Iris pigment epithelial cell (primary cell): ENCODE data around the gene TBC1D9.
A peak's percentile ranks its signal among the peaks of the same experiment; 100 is the strongest.

Source experiments
- DNase-seq: peaks from one replicate; pipeline ENCODE4 v3.0.0-alpha.2; 2011; ENCODE audit warnings: low read depth

The TBC1D9 gene

GRCh38 chr4:140617499-140618248 is 138.5 kb downstream of the TBC1D9 start:
- DNase-seq = peak; percentile 37

- DNase-seq = no peak
Measured at GRCh38 chr4:140615451-140615850, 140.7 kb downstream of the TBC1D9 start.

- no peak for DNase-seq
Measured at GRCh38 chr4:140612357-140612756, 143.8 kb downstream of the TBC1D9 start.

GRCh38 chr4:140611854-140612253 is 144.3 kb downstream of the TBC1D9 start:
- DNase-seq = no peak

GRCh38 chr4:140609548-140610425 is 146.4 kb downstream of the TBC1D9 start:
- DNase-seq = peak; percentile 50

GRCh38 chr4:140607852-140608251 is 148.3 kb downstream of the TBC1D9 start:
- DNase-seq = no peak

- DNase-seq = no peak
Measured at GRCh38 chr4:140604544-140604943, 151.6 kb downstream of the TBC1D9 start.

GRCh38 chr4:140603286-140603685 is 152.9 kb downstream of the TBC1D9 start:
- no peak for DNase-seq

GRCh38 chr4:140602714-140603113 is 153.5 kb downstream of the TBC1D9 start:
- no peak for DNase-seq

GRCh38 chr4:140600408-140600807 is 155.8 kb downstream of the TBC1D9 start:
- no peak for DNase-seq

- peak; percentile 30 for DNase-seq
Measured at GRCh38 chr4:140595065-140595464, 161.1 kb downstream of the TBC1D9 start.

- no peak for DNase-seq
Measured at GRCh38 chr4:140584439-140584838, 171.7 kb downstream of the TBC1D9 start.

GRCh38 chr4:140581078-140581477 is 175.1 kb downstream of the TBC1D9 start:
- no peak for DNase-seq

- no peak for DNase-seq
Measured at GRCh38 chr4:140579278-140579677, 176.9 kb downstream of the TBC1D9 start.

DNA sequence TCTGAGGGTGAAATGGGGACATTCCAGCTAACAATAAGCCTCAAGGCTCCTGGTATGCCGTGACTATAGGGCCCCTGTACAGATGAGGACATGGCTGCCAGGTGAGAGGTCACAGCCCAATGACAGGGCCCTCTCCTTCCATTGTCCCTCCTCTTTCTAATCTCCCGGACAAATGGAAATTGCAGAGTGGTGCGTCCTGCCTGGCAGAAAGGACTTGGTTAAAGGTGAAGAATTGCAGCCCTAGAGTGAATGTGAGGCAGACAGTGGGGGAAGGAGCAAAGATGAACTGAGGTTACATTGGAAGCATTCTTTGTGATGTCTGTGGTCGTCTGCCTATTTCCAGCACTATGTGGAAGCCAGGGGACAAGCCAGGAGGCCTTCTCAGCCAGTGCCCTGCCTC is 180.7 kb downstream of the TBC1D9 start:
- no peak for DNase-seq

DNA sequence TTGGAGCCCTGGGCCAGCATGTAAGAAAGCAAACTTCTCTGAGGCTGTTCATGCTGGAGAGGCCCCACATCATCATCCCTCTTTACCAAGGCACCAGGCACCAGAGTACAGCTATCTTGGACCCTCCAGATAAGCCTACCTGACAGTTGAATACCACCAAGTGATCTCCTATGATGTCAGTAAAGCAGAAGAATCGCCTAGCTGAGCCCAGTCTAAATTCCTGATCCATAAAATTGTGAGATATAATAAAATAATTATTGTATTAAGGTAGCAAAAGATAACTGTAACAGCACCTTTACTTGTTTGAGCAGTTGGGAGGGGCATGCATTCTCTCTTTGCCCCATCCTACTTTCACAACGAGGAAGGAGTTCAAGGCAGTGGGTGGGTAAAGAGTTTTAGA is 184.6 kb downstream of the TBC1D9 start:
- DNase-seq = no peak
